Measurements from ENCODE around the gene CASP2.

CASP2 gene

DNA sequence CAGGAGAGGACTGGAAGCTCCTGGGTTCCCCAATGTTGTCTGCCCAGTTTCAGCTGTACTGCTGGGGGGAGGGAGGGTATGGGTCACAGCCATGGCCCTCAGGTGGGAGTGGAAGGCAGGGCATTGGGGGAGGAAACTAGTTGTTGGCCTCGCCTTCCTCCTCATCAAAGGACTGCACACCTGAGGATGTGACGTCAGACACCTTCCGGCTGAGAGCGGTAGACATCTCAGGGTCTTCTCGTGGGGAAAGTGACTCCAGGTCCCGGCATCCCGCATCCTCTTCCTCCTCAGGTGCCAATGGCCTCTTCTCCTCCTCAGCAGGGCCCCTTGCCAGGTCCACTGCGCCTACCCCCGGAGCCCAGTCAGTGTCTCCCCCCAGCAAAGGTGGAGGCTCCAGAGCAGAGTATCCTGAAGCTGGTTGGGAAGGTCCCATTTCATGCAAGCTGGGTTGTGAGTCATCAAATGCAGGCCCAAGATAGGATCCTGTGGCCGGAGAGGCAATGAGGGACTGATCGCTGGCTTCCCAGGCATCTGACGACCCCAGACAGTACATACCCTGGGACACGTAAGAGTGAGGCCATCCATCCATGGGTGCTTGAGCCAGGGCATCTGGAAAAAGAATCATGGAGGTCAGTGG is 68.4 kb downstream of the CASP2 start:
- H3K36me3 Mint-ChIP-seq, result no peaks in the 10 kb centered on the region
- peaks cover 4% of the 10 kb centered on the region for H3K4me1 Mint-ChIP-seq
- no peaks in the 10 kb centered on the region for H3K9me3 Mint-ChIP-seq
- H3K27ac Mint-ChIP-seq, result no peak overlapping the region
- no peak overlapping the region for H3K4me3 Mint-ChIP-seq
- H3K27me3 Mint-ChIP-seq, result no peaks in the 10 kb centered on the region
